K562 (cell line): ENCODE data around the gene CTCFL. TPM values are rescaled to one million over a fixed set of nuclear protein-coding genes. Genes with fewer than 3 reads are reported as not detected.

Experiments used
- ASH1L ChIP-seq: fragments of 450-650 bp; IDR thresholded peaks from 2 replicates; pipeline ENCODE4 v1.6.1; 2018; ENCODE audit warnings: borderline replicate concordance, mild to moderate bottlenecking, low read depth; ENCODE audit not compliant: partially characterized antibody
- BRD4 ChIP-seq: fragments of 200-600 bp; sonication (generic); IDR thresholded peaks from 2 replicates; pipeline ENCODE4 v1.6.1; 2017; ENCODE audit warnings: inconsistent platforms
- CBX1 ChIP-seq: sonication (generic); IDR thresholded peaks from 2 replicates; pipeline ENCODE4 v1.6.1; 2016; ENCODE audit warnings: antibody characterized with exemption, low read depth, mild to moderate bottlenecking
- CREB1 ChIP-seq, 2 experiments: sonication (generic) in 1 of 2; formaldehyde crosslinking in 1 of 2; IDR thresholded peaks; 2 replicates each; pipeline versions ENCODE4 v1.6.1 to v1.8.0; 2012 to 2022; ENCODE audit warnings: inconsistent platforms in 1 of 2, mild to moderate bottlenecking in 1 of 2, missing genetic modification reagents in 1 of 2, moderate library complexity in 1 of 2
- CREM ChIP-seq: IDR thresholded peaks from 2 replicates; pipeline ENCODE4 v1.6.1; 2014; ENCODE audit warnings: antibody characterized with exemption, low read depth
- E2F3 ChIP-seq: fragments of 250-450 bp; sonication (Bioruptor Pico); IDR thresholded peaks from 2 replicates; pipeline ENCODE4 v1.4.0; 2020; ENCODE audit warnings: mild to moderate bottlenecking
- E2F6 ChIP-seq, 2 experiments: IDR thresholded peaks; 2 replicates each; pipeline ENCODE4 v1.6.1; 2011; ENCODE audit warnings: borderline replicate concordance in 1 of 2, control low read depth in 1 of 2, low read depth in 1 of 2, low read length in 1 of 2, mild to moderate bottlenecking in 1 of 2, mixed read lengths in 1 of 2, moderate library complexity in 1 of 2; ENCODE audit not compliant: insufficient read depth in 1 of 2, insufficient read length in 1 of 2, poor library complexity in 1 of 2, severe bottlenecking in 1 of 2; ENCODE audit errors: extremely low read depth in 1 of 2
- FOSL1 ChIP-seq: fragments of 200-800 bp; sonication (Bioruptor generic); conservative IDR thresholded peaks from 2 replicates; pipeline ENCODE4 v1.6.1; 2016; ENCODE audit warnings: missing genetic modification characterization, missing compliant biosample characterization
- FUS ChIP-seq: fragments of 200-400 bp; formaldehyde crosslinking; optimal IDR thresholded peaks from 2 replicates; pipeline ENCODE3; 2017; ENCODE audit warnings: low read depth, low read length
- HEY1 ChIP-seq: fragments of 250-450 bp; sonication (Bioruptor Pico); IDR thresholded peaks from 2 replicates; pipeline ENCODE4 v1.5.0; 2020; ENCODE audit warnings: mild to moderate bottlenecking, moderate library complexity, borderline replicate concordance
- ID3 ChIP-seq, 2 experiments: fragments of 250-450 bp in 1 of 2; fragments of 450-650 bp in 1 of 2; sonication (Bioruptor Pico) in 1 of 2; IDR thresholded peaks; 2 replicates each; pipeline versions ENCODE4 v1.6.1 to v1.8.0; 2016 to 2021; ENCODE audit warnings: mild to moderate bottlenecking in 2 of 2, moderate library complexity in 2 of 2, missing compliant biosample characterization in 1 of 2, missing genetic modification characterization in 1 of 2
- KDM4B ChIP-seq, 2 experiments: fragments of 450-650 bp in 1 of 2; sonication (generic) in 1 of 2; IDR thresholded peaks; 2 replicates each; pipeline ENCODE4 v1.6.1; 2016 to 2017; ENCODE audit warnings: borderline replicate concordance in 2 of 2, antibody characterized with exemption in 1 of 2, low read depth in 1 of 2, mild to moderate bottlenecking in 1 of 2
- MAX ChIP-seq: sonication (generic); formaldehyde crosslinking; IDR thresholded peaks from 2 replicates; pipeline ENCODE4 v1.9.0; 2022; ENCODE audit warnings: mild to moderate bottlenecking, missing genetic modification reagents
- MNT ChIP-seq, 2 experiments: fragments of 450-650 bp; conservative IDR thresholded peaks; 2 replicates each; pipeline ENCODE4 v1.6.1; 2017; ENCODE audit warnings: mild to moderate bottlenecking in 2 of 2, moderate library complexity in 2 of 2
- NFE2 ChIP-seq: IDR thresholded peaks from 2 replicates; pipeline ENCODE4 v1.6.1; 2014; ENCODE audit warnings: antibody characterized with exemption, low read depth
- TCFL5 ChIP-seq: fragments of 250-450 bp; sonication (Bioruptor Pico); conservative IDR thresholded peaks from 2 replicates; pipeline ENCODE4 v1.6.1; 2021; ENCODE audit warnings: mild to moderate bottlenecking, moderate library complexity, matching md5 sums
- TFAP4 ChIP-seq: sonication (generic); formaldehyde crosslinking; IDR thresholded peaks from 2 replicates; pipeline ENCODE4 v1.8.0; 2022; ENCODE audit warnings: missing genetic modification reagents, mild to moderate bottlenecking, moderate library complexity, borderline replicate concordance
- ZFX ChIP-seq: sonication (generic); formaldehyde crosslinking; IDR thresholded peaks from 2 replicates; pipeline ENCODE4 v1.8.0; 2022; ENCODE audit warnings: mild to moderate bottlenecking, missing genetic modification reagents, moderate library complexity
- ZNF146 ChIP-seq: IDR thresholded peaks from one replicate; pipeline ENCODE4 v1.6.1; 2018; ENCODE audit warnings: missing compliant biosample characterization; ENCODE audit not compliant: unreplicated experiment
- ZNF232 ChIP-seq: sonication (generic); formaldehyde crosslinking; IDR thresholded peaks from 2 replicates; pipeline ENCODE4 v1.8.0; 2022; ENCODE audit warnings: mild to moderate bottlenecking, missing genetic modification reagents
- polyA plus RNA-seq, 8 experiments: library from polyadenylated mRNA; depleted of rRNA in 4 of 8; stranded (reverse) in 5 of 8; unstranded in 3 of 8; fragments of >200 nt; fragmentation: Nextera tagmentation in 2 of 8; fragmentation: Illumina TruSeq in 1 of 8; extraction: Ambion mirVana in 2 of 8; extraction: Trizol in 1 of 8; gene quantifications; 2 replicates each; pipeline versions ENCODE4 v1.2.1 to v1.2.3, GENCODE V29; 2011 to 2014; ENCODE audit warnings: inconsistent platforms in 1 of 8, missing spikeins in 1 of 8
- total RNA-seq, 7 experiments: library from RNA; depleted of rRNA in 6 of 7; stranded (reverse); fragments of >200 nt in 6 of 7; fragmentation: Illumina TruSeq in 2 of 7; extraction: Trizol in 2 of 7; gene quantifications; 2 replicates each; pipeline versions ENCODE4 v1.2.1 to v1.2.3, GENCODE V29; 2011 to 2021; ENCODE audit warnings: low replicate concordance in 1 of 7

CTCFL gene
- total and polyA plus RNA-seq, 9 of the 15 experiments (the other 6 are each of a cell fraction or from before 2014, with no cell fraction given), result 42.4 to 188 (median 111) TPM

- TF ChIP-seq FUS (no peak), NFE2 (peak; percentile 66), CBX1 (0 out of 2 replicates have a peak, but pooled peaks have one; percentile 8), TFAP4 (CRISPR knock-in tag) (peak; percentile 42; the same call in 1 of the 2 replicates), E2F3 (CRISPR knock-in tag) (no peak), ZNF232 (CRISPR knock-in tag) (peak; percentile 85; the same call in 1 of the 2 replicates), MAX (CRISPR knock-in tag) (peak; percentile 93), HEY1 (CRISPR knock-in tag) (no peak), BRD4 (no peak), CREM (0 out of 2 replicates have a peak, but pooled peaks have one; percentile 8), CREB1 (IDR thresholded peaks at IDR 0.05) (no peak), CREB1 (CRISPR knock-in tag; IDR thresholded peaks at IDR 0.05) (0 out of 2 replicates have a peak, but pooled peaks have one; percentile 16), E2F6 (IDR thresholded peaks at IDR 0.05; ENCODE audit: borderline replicate concordance in 1 of 2, extremely low read depth in 1 of 2, insufficient read depth in 1 of 2, insufficient read length in 1 of 2, low read depth in 1 of 2, low read length in 1 of 2, poor library complexity in 1 of 2, severe bottlenecking in 1 of 2) (peak; percentile 85 to 91), KDM4B (IDR thresholded peaks at IDR 0.05; ENCODE audit: borderline replicate concordance in 2 of 2, low read depth in 1 of 2) (no peak), FOSL1 (tag) (peak; percentile 31; the same call in 1 of the 2 replicates), ZFX (peak; percentile 37), ID3 (CRISPR knock-in tag; IDR thresholded peaks at IDR 0.05) (no peak), ID3 (tag; IDR thresholded peaks at IDR 0.05) (peak; percentile 83), ZNF146 (CRISPR knock-in tag) (no peak), TCFL5 (CRISPR knock-in tag) (no peak), MNT (conservative IDR thresholded peaks at IDR 0.05) (no peak), ASH1L (peak; percentile 38)
Measured at GRCh38 chr20:57539889-57540288, 14.9 kb upstream of the CTCFL start (continued).
